Psoas muscle (tissue), 8 donors: ENCODE data around the gene AMOTL1. TPM values are rescaled to one million over a fixed set of nuclear protein-coding genes. Genes with fewer than 3 reads are reported as not detected.

ENCODE experiments used
- ATAC-seq, 4 donors: fragments of 200-7000 bp; cut with Tn5 transposase; one replicate each; pipeline ENCODE4 v1.9.1; 2020; ENCODE audit warnings: moderate library complexity in 3 of 4, mild to moderate bottlenecking in 2 of 4
- DNase-seq, 2 donors: peaks; one replicate each; pipeline ENCODE4 v3.0.0-alpha.2; 2020
- H3K27ac ChIP-seq: fragments of 200-600 bp; one replicate; pipeline ENCODE4 v1.8.0; 2022
- H3K27me3 ChIP-seq, 3 donors: fragments of 200-600 bp in 1 of 3; one replicate each; pipeline versions ENCODE4 v1.6.1 to v1.8.0; 2013 to 2022; ENCODE audit warnings: low read length in 2 of 3, mild to moderate bottlenecking in 2 of 3, moderate library complexity in 1 of 3; ENCODE audit not compliant: insufficient read depth in 3 of 3
- H3K36me3 ChIP-seq, 2 donors: fragments of 200-600 bp in 1 of 2; one replicate each; pipeline versions ENCODE4 v1.6.1 to v1.8.0; 2013 to 2022; ENCODE audit warnings: low read depth in 1 of 2, mild to moderate bottlenecking in 1 of 2, moderate library complexity in 1 of 2; ENCODE audit not compliant: insufficient read depth in 1 of 2
- H3K4me1 ChIP-seq: fragments of 200-600 bp; one replicate; pipeline ENCODE4 v1.8.0; 2022
- H3K4me3 ChIP-seq: fragments of 200-600 bp; one replicate; pipeline ENCODE4 v1.8.0; 2022; ENCODE audit warnings: mild to moderate bottlenecking
- H3K9me3 ChIP-seq: fragments of 200-600 bp; one replicate; pipeline ENCODE4 v1.8.0; 2022
- CTCF ChIP-seq: fragments of 200-600 bp; IDR thresholded peaks from one replicate; pipeline ENCODE4 v1.8.0; 2022; ENCODE audit warnings: antibody characterized with exemption
- whole genome bisulfite sequencing, 3 donors: extraction: QIAGEN DNeasy Blood & Tissue Kit; methylation state at CpG; one replicate each; pipeline versions ENCODE4 v1.1.6 to v1.1.7; 2013; 5-methylcytosine and 5-hydroxymethylcytosine counted together
- intact Hi-C, 2 donors: fragments of 100-400 bp; cut with DNase I; formaldehyde crosslinking; loops; one replicate each; pipeline versions ENCODE4 v1.11.0 to v1.14.2; 2022
- polyA plus RNA-seq, 3 donors: library from polyadenylated mRNA; stranded (reverse); fragments of 200-250 nt; gene quantifications; one replicate each; pipeline ENCODE4 v1.2.3, GENCODE V29; 2013
- total RNA-seq, 4 donors: library from RNA; stranded (reverse); fragmentation: NEBNext Ultra II Directional in 2 of 4; extraction: Animal tissue kit (Norgen Biotek cat#: 25700) in 2 of 4; gene quantifications; one replicate each; pipeline versions ENCODE4 v1.2.1 to v1.2.4, GENCODE V29; 2021 to 2023
- donor health status: healthy with polysubstance abuse.
- donor health status: DM: no; HTN: no; CAD: no; lungs with moderate emphysema.
- donor health status: Bipolar disorder and iron deficiency.
- donor health status: healthy.
- donor health status: DM: yes; HTN: yes; CAD: no.
- donor health status: DM: no; HTN: no; CAD: no.
- donor health status: DM: no; HTN: no; CAD: no.
- donor health status: DM: yes; HTN: yes; CAD: no.

Gene AMOTL1
- total and polyA plus RNA-seq, 7 donors: 46.5 to 355 (median 225) TPM

- Histone ChIP-seq H3K9me3 (no peaks in the 10 kb centered on the region), H3K4me3 (no peak overlapping the region), H3K36me3 (peaks cover 3 to 13% of the 10 kb centered on the region in 2 donors), H3K27ac (peak overlapping the region; percentile 92), H3K4me1 (peaks cover 94% of the 10 kb centered on the region), H3K27me3 (no peaks in the 10 kb centered on the region)
- ATAC-seq (peak in 1 of 4 donors; percentile 4), DNase-seq (no peak)
- intact Hi-C loops: no loop called here
- no peak for TF ChIP-seq CTCF
- 68 to 76% (median 75%) methylated on average over 3 of the region's 3 CpGs for WGBS, 3 donors
Measured at GRCh38 chr11:94792451-94792850, 24.3 kb downstream of the AMOTL1 start.

- no peaks in the 10 kb centered on the region for H3K9me3 ChIP-seq
- H3K4me3 ChIP-seq: no peak overlapping the region
- ATAC-seq (peak; percentile 47 to 67 (median 55)), DNase-seq (no peak)
- H3K36me3 ChIP-seq: peaks cover 5 to 13% of the 10 kb centered on the region in 2 donors
- H3K27me3 ChIP-seq: no peaks in the 10 kb centered on the region
- WGBS, 3 donors: 52 to 60% (median 58%) methylated on average over 2 of the region's 2 CpGs
- H3K4me1 ChIP-seq: peaks cover 94% of the 10 kb centered on the region
- peak overlapping the region; percentile 92 for H3K27ac ChIP-seq
- intact Hi-C loops: no loop called here
- TF ChIP-seq CTCF: no peak
Measured at GRCh38 chr11:94793002-94793401, 24.8 kb downstream of the AMOTL1 start.

GRCh38 chr11:94793822-94794221, 25.7 kb downstream of the AMOTL1 start:
- WGBS, 3 donors: 44 to 52% (median 49%) methylated on average over 2 of the region's 2 CpGs
- Histone ChIP-seq H3K9me3 (no peaks in the 10 kb centered on the region), H3K4me3 (no peak overlapping the region), H3K4me1 (peaks cover 94% of the 10 kb centered on the region), H3K27ac (peak overlapping the region; percentile 92), H3K27me3 (no peaks in the 10 kb centered on the region), H3K36me3 (peaks cover 5 to 13% of the 10 kb centered on the region in 2 donors)
- TF ChIP-seq CTCF: no peak
- intact Hi-C loops: no loop called here
- no peak for ATAC-seq
- no peak for DNase-seq

GRCh38 chr11:94794287-94795168, 26.4 kb downstream of the AMOTL1 start:
- intact Hi-C loops: no loop called here
- Histone ChIP-seq H3K27me3 (no peaks in the 10 kb centered on the region), H3K4me1 (peaks cover 94% of the 10 kb centered on the region), H3K4me3 (peak overlapping the region; percentile 50), H3K27ac (peak overlapping the region; percentile 92), H3K36me3 (peaks cover 5 to 18% of the 10 kb centered on the region in 2 donors), H3K9me3 (no peaks in the 10 kb centered on the region)
- no peak for TF ChIP-seq CTCF
- DNase-seq (peak; percentile 72 to 88), ATAC-seq (peak; percentile 75 to 80 (median 78))
- WGBS, 3 donors: 15 to 20% (median 16%) methylated on average over 8 of the region's 8 CpGs
